ENCODE data around the gene USP32.
"Not testable (repeated sequence)": the region's sequence is repeated elsewhere in the genome, so short reads cannot be mapped to it uniquely, and the experiment has no call there.

Gene USP32

GRCh38 chr17:60318326-60318725 is 73.6 kb downstream of the USP32 start:
- Mint-ChIP-seq H3K4me3 (no peak overlapping the region), H3K27ac (no peak overlapping the region), H3K4me1 (no peaks in the 10 kb centered on the region), H3K9me3 (no peaks in the 10 kb centered on the region), H3K36me3 (ENCODE audit: low read depth) (peaks cover 11% of the 10 kb centered on the region), H3K27me3 (ENCODE audit: low read depth, poor library complexity) (no peaks in the 10 kb centered on the region)
- no peak for DNase-seq
- no peak for TF ChIP-seq CTCF (IDR thresholded peaks at IDR 0.05)

GRCh38 chr17:60315650-60316049 is 76.3 kb downstream of the USP32 start:
- Mint-ChIP-seq H3K36me3 (ENCODE audit: low read depth) (peaks cover 18% of the 10 kb centered on the region), H3K9me3 (peaks cover 3% of the 10 kb centered on the region), H3K4me1 (no peaks in the 10 kb centered on the region), H3K27ac (no peak overlapping the region), H3K4me3 (no peak overlapping the region), H3K27me3 (ENCODE audit: low read depth, poor library complexity) (peaks cover 4% of the 10 kb centered on the region)
- DNase-seq = no peak
- TF ChIP-seq CTCF (IDR thresholded peaks at IDR 0.05) = no peak

- not testable (repeated sequence) for DNase-seq, H3K4me1 Mint-ChIP-seq
Observed at GRCh38 chr17:60314900-60315299, 77.0 kb downstream of the USP32 start.

GRCh38 chr17:60314423-60314822 is 77.5 kb downstream of the USP32 start:
- Mint-ChIP-seq H3K36me3 (ENCODE audit: low read depth) (peaks cover 28% of the 10 kb centered on the region), H3K4me3 (no peak overlapping the region), H3K27me3 (ENCODE audit: low read depth, poor library complexity) (peaks cover 4% of the 10 kb centered on the region), H3K9me3 (peaks cover 9% of the 10 kb centered on the region), H3K4me1 (no peaks in the 10 kb centered on the region), H3K27ac (peak overlapping the region; percentile 14)
- no peak for TF ChIP-seq CTCF (IDR thresholded peaks at IDR 0.05)
- DNase-seq = no peak

More at GRCh38 chr17:60314900-60315299, 77.0 kb downstream of the USP32 start:
- H3K27ac Mint-ChIP-seq; H3K27me3 Mint-ChIP-seq (ENCODE audit: low read depth, poor library complexity); H3K4me3 Mint-ChIP-seq; H3K9me3 Mint-ChIP-seq: not testable (repeated sequence)
- peaks cover 23% of the 10 kb centered on the region for H3K36me3 Mint-ChIP-seq (ENCODE audit: low read depth)

- Mint-ChIP-seq H3K4me1 (no peaks in the 10 kb centered on the region), H3K9me3 (peaks cover 9% of the 10 kb centered on the region), H3K36me3 (ENCODE audit: low read depth) (peaks cover 43% of the 10 kb centered on the region), H3K27ac (peak overlapping the region; percentile 51), H3K4me3 (no peak overlapping the region), H3K27me3 (ENCODE audit: low read depth, poor library complexity) (peaks cover 4% of the 10 kb centered on the region)
- DNase-seq = no peak
- no peak for TF ChIP-seq CTCF (IDR thresholded peaks at IDR 0.05)
Observed at GRCh38 chr17:60311936-60312335, 80.0 kb downstream of the USP32 start.

GRCh38 chr17:60311186-60311585 is 80.7 kb downstream of the USP32 start:
- Mint-ChIP-seq H3K36me3 (ENCODE audit: low read depth) (peaks cover 39% of the 10 kb centered on the region), H3K27me3 (ENCODE audit: low read depth, poor library complexity) (peaks cover 4% of the 10 kb centered on the region), H3K4me3 (no peak overlapping the region), H3K27ac (no peak overlapping the region), H3K4me1 (no peaks in the 10 kb centered on the region), H3K9me3 (peaks cover 9% of the 10 kb centered on the region)
- no peak for DNase-seq
- TF ChIP-seq CTCF (IDR thresholded peaks at IDR 0.05) = no peak

Data from nephron progenitor cell (in vitro differentiated cells).